IMR-90 (cell line): Measurements from ENCODE around the gene URM1. TPM values are rescaled to one million over a fixed set of nuclear protein-coding genes. Genes with fewer than 3 reads are reported as not detected.

Source experiments
- ATAC-seq: fragments of 200-7000 bp; cut with Tn5 transposase; 2 replicates; pipeline ENCODE4 v1.9.1; 2020; ENCODE audit warnings: low read depth, mild to moderate bottlenecking, moderate library complexity
- BruUV-seq: library from RNA; stranded (reverse); fragments of 400-500 nt; replicated peaks from 2 replicates; lab custom pipeline; 2021; lab: Mats Ljungman, UMichigan
- CTCF ChIA-PET: fragments of 300-600 bp; formaldehyde crosslinking; extraction: SDS; loops from one replicate; lab custom pipeline; 2021; ENCODE audit warnings: antibody characterized with exemption; lab: Yijun Ruan, JAX
- POLR2A ChIA-PET: fragments of 300-600 bp; sonication (Branson Sonifier 250); formaldehyde crosslinking; loops from one replicate; lab custom pipeline; 2022; ENCODE audit warnings: antibody characterized with exemption; ENCODE audit not compliant: unreplicated experiment; lab: Charles Lee
- DNase-seq: peaks from one replicate; pipeline ENCODE4 v3.0.0; 2013
- H2AFZ ChIP-seq: replicated peaks from 2 replicates; pipeline ENCODE3; 2013; ENCODE audit warnings: low read length, mild to moderate bottlenecking; ENCODE audit not compliant: poor library complexity
- H2AK5ac ChIP-seq: 2 replicates; pipeline ENCODE4 v1.6.1; 2013; ENCODE audit warnings: low read depth, low read length, inconsistent platforms
- H2AK9ac ChIP-seq: replicated peaks from 2 replicates; pipeline ENCODE3; 2013; ENCODE audit warnings: mild to moderate bottlenecking, low read depth, low read length, moderate library complexity; ENCODE audit not compliant: poor library complexity
- H2BK120ac ChIP-seq: 2 replicates; pipeline ENCODE4 v1.6.1; 2013; ENCODE audit warnings: low read depth, low read length, inconsistent platforms
- H2BK15ac ChIP-seq: 3 replicates; pipeline ENCODE4 v1.6.1; 2013; ENCODE audit warnings: low read depth, low read length, inconsistent platforms
- H2BK20ac ChIP-seq: 2 replicates; pipeline ENCODE4 v1.6.1; 2013; ENCODE audit warnings: low read depth, mild to moderate bottlenecking, inconsistent platforms, low read length, moderate library complexity
- H2BK5ac ChIP-seq: 2 replicates; pipeline ENCODE4 v1.6.1; 2013; ENCODE audit warnings: mild to moderate bottlenecking, low read depth, low read length, inconsistent platforms; ENCODE audit not compliant: poor library complexity, severe bottlenecking
- H3K14ac ChIP-seq: replicated peaks from 2 replicates; pipeline ENCODE4 v1.6.1; 2013; ENCODE audit warnings: low read depth, low read length, inconsistent platforms
- H3K18ac ChIP-seq: 2 replicates; pipeline ENCODE4 v1.6.1; 2013; ENCODE audit warnings: low read depth, low read length, control low read depth
- H3K23ac ChIP-seq: 2 replicates; pipeline ENCODE4 v1.6.1; 2013; ENCODE audit warnings: low read depth, low read length, inconsistent platforms
- H3K27ac ChIP-seq: 2 replicates; pipeline ENCODE4 v1.5.1; 2013; ENCODE audit warnings: mild to moderate bottlenecking, control low read depth, low read length; ENCODE audit not compliant: insufficient read depth
- H3K27me3 ChIP-seq: 2 replicates; pipeline ENCODE4 v1.6.1; 2013; ENCODE audit warnings: low read length; ENCODE audit not compliant: control insufficient read depth, insufficient read depth
- H3K36me3 ChIP-seq: 2 replicates; pipeline ENCODE4 v1.6.1; 2013; ENCODE audit warnings: low read length, mixed read lengths; ENCODE audit not compliant: control insufficient read depth, insufficient read depth
- H3K4ac ChIP-seq: 2 replicates; pipeline ENCODE4 v1.6.1; 2013; ENCODE audit warnings: low read depth, low read length, inconsistent platforms
- H3K4me1 ChIP-seq: 2 replicates; pipeline ENCODE4 v1.6.1; 2013; ENCODE audit warnings: low read length, mixed read lengths; ENCODE audit not compliant: control insufficient read depth, insufficient read depth
- H3K4me2 ChIP-seq: 2 replicates; pipeline ENCODE4 v1.6.1; 2013; ENCODE audit warnings: low read depth, mild to moderate bottlenecking, control low read depth, low read length, moderate library complexity
- H3K4me3 ChIP-seq: 2 replicates; pipeline ENCODE4 v1.5.1; 2013; ENCODE audit warnings: low read depth, mild to moderate bottlenecking, control low read depth, low read length, moderate library complexity; ENCODE audit not compliant: insufficient read depth
- H3K56ac ChIP-seq: 2 replicates; pipeline ENCODE4 v1.6.1; 2013; ENCODE audit warnings: low read length, inconsistent platforms; ENCODE audit not compliant: insufficient read depth; ENCODE audit errors: extremely low read depth
- H3K79me1 ChIP-seq, 2 experiments: 2 replicates each; pipeline ENCODE4 v1.6.1; 2013; ENCODE audit warnings: low read length in 2 of 2, inconsistent platforms in 1 of 2, low read depth in 1 of 2
- H3K9ac ChIP-seq: 2 replicates; pipeline ENCODE4 v1.6.1; 2013; ENCODE audit warnings: low read depth, low read length, control low read depth
- H3K9me1 ChIP-seq: 2 replicates; pipeline ENCODE4 v1.6.1; 2013; ENCODE audit warnings: low read length, inconsistent platforms; ENCODE audit not compliant: insufficient read depth
- H3K9me3 ChIP-seq: 2 replicates; pipeline ENCODE4 v1.6.1; 2013; ENCODE audit warnings: low read length; ENCODE audit not compliant: control insufficient read depth, insufficient read depth
- H4K20me1 ChIP-seq: 2 replicates; pipeline ENCODE4 v1.6.1; 2013; ENCODE audit warnings: low read length, inconsistent platforms; ENCODE audit not compliant: insufficient read depth
- H4K5ac ChIP-seq: 2 replicates; pipeline ENCODE4 v1.6.1; 2013; ENCODE audit warnings: mild to moderate bottlenecking, low read depth, low read length, control low read depth
- H4K8ac ChIP-seq, 2 experiments: 2 replicates each; pipeline ENCODE4 v1.6.1; 2013; ENCODE audit warnings: low read depth in 2 of 2, low read length in 2 of 2, control low read depth in 1 of 2, inconsistent platforms in 1 of 2
- H4K91ac ChIP-seq: 2 replicates; pipeline ENCODE4 v1.6.1; 2013; ENCODE audit warnings: low read depth, low read length, inconsistent platforms; ENCODE audit not compliant: insufficient read depth
- BHLHE40 ChIP-seq: fragments of 150-350 bp; IDR thresholded peaks from 2 replicates; pipeline ENCODE4 v1.6.1; 2016; ENCODE audit warnings: mild to moderate bottlenecking, low read depth, low read length
- CEBPB ChIP-seq: IDR thresholded peaks from 2 replicates; pipeline ENCODE4 v1.6.1; 2012; ENCODE audit warnings: low read depth, low read length, improper control_type of control experiment
- CHD1 ChIP-seq: IDR thresholded peaks from 2 replicates; pipeline ENCODE4 v1.6.1; 2012; ENCODE audit warnings: low read depth, low read length, improper control_type of control experiment
- ELK1 ChIP-seq: fragments of 150-350 bp; IDR thresholded peaks from 2 replicates; pipeline ENCODE4 v1.6.1; 2016; ENCODE audit warnings: low read depth, mild to moderate bottlenecking, low read length, moderate library complexity, borderline replicate concordance
- FOS ChIP-seq: fragments of 150-350 bp; IDR thresholded peaks from 2 replicates; pipeline ENCODE4 v1.6.1; 2016; ENCODE audit warnings: low read depth, low read length
- MAFK ChIP-seq: IDR thresholded peaks from 2 replicates; pipeline ENCODE4 v1.6.1; 2012; ENCODE audit warnings: low read depth, low read length, improper control_type of control experiment
- MAZ ChIP-seq: IDR thresholded peaks from 2 replicates; pipeline ENCODE4 v1.6.1; 2012; ENCODE audit warnings: low read depth, mild to moderate bottlenecking, low read length, improper control_type of control experiment, moderate library complexity, borderline replicate concordance
- MXI1 ChIP-seq: IDR thresholded peaks from 2 replicates; pipeline ENCODE4 v1.6.1; 2012; ENCODE audit warnings: low read depth, mild to moderate bottlenecking, low read length, moderate library complexity, borderline replicate concordance
- NFE2L2 ChIP-seq: fragments of 150-350 bp; IDR thresholded peaks from 2 replicates; pipeline ENCODE4 v1.6.1; 2016; ENCODE audit warnings: low read depth, mild to moderate bottlenecking, low read length
- POLR2A ChIP-seq: IDR thresholded peaks from 2 replicates; pipeline ENCODE4 v1.6.1; 2012; ENCODE audit warnings: mild to moderate bottlenecking, low read depth, low read length
- RAD21 ChIP-seq: IDR thresholded peaks from 2 replicates; pipeline ENCODE4 v1.6.1; 2012; ENCODE audit warnings: low read length, improper control_type of control experiment
- RCOR1 ChIP-seq: IDR thresholded peaks from 2 replicates; pipeline ENCODE4 v1.6.1; 2012; ENCODE audit warnings: mild to moderate bottlenecking, low read length, improper control_type of control experiment; ENCODE audit not compliant: insufficient replicate concordance
- RFX5 ChIP-seq: IDR thresholded peaks from 2 replicates; pipeline ENCODE4 v1.8.0; 2012; ENCODE audit warnings: low read depth, mild to moderate bottlenecking, low read length, moderate library complexity
- SMC3 ChIP-seq: fragments of 150-350 bp; IDR thresholded peaks from 2 replicates; pipeline ENCODE4 v1.6.1; 2016; ENCODE audit warnings: low read depth, mild to moderate bottlenecking, antibody characterized with exemption, low read length, moderate library complexity
- WGBS, 2 experiments: methylation state at CpG; one replicate each; pipeline versions ENCODE4 v1.1.5 to v1.1.7; 2013; ENCODE audit warnings: missing lambda C conversion rate in 2 of 2; ENCODE audit not compliant: insufficient read length in 1 of 2; ENCODE audit errors: extremely low coverage in 2 of 2; 5-methylcytosine and 5-hydroxymethylcytosine counted together
- dilution Hi-C: fragments of 300-500 bp; cut with HindIII; formaldehyde crosslinking; loops from one replicate; pipeline ENCODE4 v1.14.3; 2018; ENCODE audit warnings: low sequenced_read_pairs; ENCODE audit not compliant: unreplicated experiment
- in situ Hi-C: fragments of 300-500 bp; cut with MboI; formaldehyde crosslinking; loops from 3 replicates; pipeline ENCODE4 v1.14.3; 2019; ENCODE audit warnings: low sequenced_read_pairs, inconsistent platforms, mixed read lengths
- intact Hi-C: fragments of 100-400 bp; cut with micrococcal nuclease; formaldehyde crosslinking; loops from 2 replicates; pipeline ENCODE4 v1.10.0; 2022
- polyA plus RNA-seq, 3 experiments: library from polyadenylated mRNA; depleted of rRNA; stranded (reverse); fragments of >200 nt; gene quantifications; 2 replicates each; pipeline ENCODE4 v1.2.3, GENCODE V29; 2012; ENCODE audit warnings: low replicate concordance in 1 of 3
- total RNA-seq: library from RNA; depleted of rRNA; stranded (reverse); fragments of >200 nt; gene quantifications from 2 replicates; pipeline ENCODE4 v1.2.3, GENCODE V29; 2012
- TF ChIP-seq, protein P1 (sequence below): conservative IDR thresholded peaks from 2 replicates; pipeline ENCODE4 v1.5.1; 2012; ENCODE audit warnings: mild to moderate bottlenecking, low read depth, low read length, improper control_type of control experiment
- TF ChIP-seq, protein P2 (sequence below): fragments of 150-350 bp; IDR thresholded peaks from 2 replicates; pipeline ENCODE4 v1.6.1; 2017; ENCODE audit warnings: mild to moderate bottlenecking, antibody characterized with exemption, low read length, low read depth

Gene URM1
- total and polyA plus RNA-seq, 2 of the 4 experiments (the other 2 are of a cell fraction): 33.2 to 66.9 TPM

DNA sequence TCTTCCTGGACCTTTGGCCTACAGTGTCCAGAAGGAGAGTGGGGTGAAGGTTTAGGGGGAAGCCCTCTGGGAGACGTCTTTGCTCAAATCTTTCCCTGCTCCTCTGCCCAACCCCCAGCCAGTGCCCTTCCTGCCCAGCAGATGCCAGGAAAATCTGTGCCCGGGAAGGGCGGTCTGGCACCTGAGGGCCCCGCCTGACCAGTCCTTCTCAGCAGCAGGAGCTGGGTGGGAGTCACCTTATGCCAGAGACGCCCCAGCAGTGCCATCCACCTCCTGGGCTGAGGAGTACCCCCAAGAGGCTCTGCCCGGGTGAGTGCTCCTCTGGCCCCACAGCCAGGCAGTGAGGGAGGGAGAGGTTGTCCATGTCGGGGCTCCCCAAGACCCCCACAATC, 34.6 kb downstream of the URM1 start:
- POLR2A ChIA-PET: no interaction called here
- Histone ChIP-seq H3K18ac (no peak overlapping the region), H4K5ac (no peak overlapping the region), H3K27ac (no peak overlapping the region), H3K4ac (no peak overlapping the region), H3K4me2 (no peak overlapping the region), H3K9ac (no peak overlapping the region), H3K9me1 (peaks cover 4% of the 10 kb centered on the region; the same call in 1 of the 2 replicates), H3K27me3 (peaks cover 2% of the 10 kb centered on the region; the same call in 1 of the 2 replicates), H2BK120ac (0 out of 2 replicates have a peak overlapping the region, but pooled peaks have one; percentile 9), H2AK5ac (no peak overlapping the region), H2AK9ac (no peak overlapping the region), H4K8ac (peak overlapping the region in 1 of 2 experiments; percentile 21; a peak in 1 of 4 replicates), H4K20me1 (no peaks in the 10 kb centered on the region), H3K14ac (no peak overlapping the region; the same call in 1 of the 2 replicates), H3K9me3 (no peaks in the 10 kb centered on the region), H3K4me3 (no peak overlapping the region), H3K23ac (no peak overlapping the region), H3K56ac (no peak overlapping the region), H3K79me1 (no peaks in the 10 kb centered on the region), H2BK15ac (no peak overlapping the region), H3K36me3 (no peaks in the 10 kb centered on the region), H4K91ac (no peak overlapping the region), H2BK5ac (no peak overlapping the region), H2AFZ (peak overlapping the region; percentile 53), H2BK20ac (no peak overlapping the region), H3K4me1 (peaks cover 6% of the 10 kb centered on the region)
- intact Hi-C loops (no loop called here), dilution Hi-C loops (no loop called here), in situ Hi-C loops (no loop called here)
- WGBS, 2 experiments: no CpG with 5 or more reads among the region's 7 CpGs
- DNase-seq (no peak), ATAC-seq (no peak)
- TF ChIP-seq RFX5 (no peak), MXI1 (no peak), ELK1 (no peak), RAD21 (no peak), MAFK (no peak), CEBPB (no peak), NFE2L2 (no peak), SMC3 (no peak), RCOR1 (no peak), POLR2A (no peak), FOS (no peak), CHD1 (no peak), MAZ (no peak), BHLHE40 (no peak)
- TF ChIP-seq, protein P1, sequence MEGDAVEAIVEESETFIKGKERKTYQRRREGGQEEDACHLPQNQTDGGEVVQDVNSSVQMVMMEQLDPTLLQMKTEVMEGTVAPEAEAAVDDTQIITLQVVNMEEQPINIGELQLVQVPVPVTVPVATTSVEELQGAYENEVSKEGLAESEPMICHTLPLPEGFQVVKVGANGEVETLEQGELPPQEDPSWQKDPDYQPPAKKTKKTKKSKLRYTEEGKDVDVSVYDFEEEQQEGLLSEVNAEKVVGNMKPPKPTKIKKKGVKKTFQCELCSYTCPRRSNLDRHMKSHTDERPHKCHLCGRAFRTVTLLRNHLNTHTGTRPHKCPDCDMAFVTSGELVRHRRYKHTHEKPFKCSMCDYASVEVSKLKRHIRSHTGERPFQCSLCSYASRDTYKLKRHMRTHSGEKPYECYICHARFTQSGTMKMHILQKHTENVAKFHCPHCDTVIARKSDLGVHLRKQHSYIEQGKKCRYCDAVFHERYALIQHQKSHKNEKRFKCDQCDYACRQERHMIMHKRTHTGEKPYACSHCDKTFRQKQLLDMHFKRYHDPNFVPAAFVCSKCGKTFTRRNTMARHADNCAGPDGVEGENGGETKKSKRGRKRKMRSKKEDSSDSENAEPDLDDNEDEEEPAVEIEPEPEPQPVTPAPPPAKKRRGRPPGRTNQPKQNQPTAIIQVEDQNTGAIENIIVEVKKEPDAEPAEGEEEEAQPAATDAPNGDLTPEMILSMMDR: no peak
- TF ChIP-seq, protein P2, sequence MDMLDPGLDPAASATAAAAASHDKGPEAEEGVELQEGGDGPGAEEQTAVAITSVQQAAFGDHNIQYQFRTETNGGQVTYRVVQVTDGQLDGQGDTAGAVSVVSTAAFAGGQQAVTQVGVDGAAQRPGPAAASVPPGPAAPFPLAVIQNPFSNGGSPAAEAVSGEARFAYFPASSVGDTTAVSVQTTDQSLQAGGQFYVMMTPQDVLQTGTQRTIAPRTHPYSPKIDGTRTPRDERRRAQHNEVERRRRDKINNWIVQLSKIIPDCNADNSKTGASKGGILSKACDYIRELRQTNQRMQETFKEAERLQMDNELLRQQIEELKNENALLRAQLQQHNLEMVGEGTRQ: no peak
- no TSS peak for BruUV-seq
- CTCF ChIA-PET: interaction anchor here (1.5 kb wide), 1 partner anchor 111 kb away, joined by 3 read pairs; no protein-coding TSS in a partner anchor
